ENCODE results near the gene MYO7A. TPM values are rescaled to one million over a fixed set of nuclear protein-coding genes. Genes with fewer than 3 reads are reported as not detected.

The MYO7A gene
- total and polyA plus RNA-seq, 2 donors (not counting 1 experiment from before 2014, with no cell fraction given) = 0.03 to 0.07 TPM

DNA sequence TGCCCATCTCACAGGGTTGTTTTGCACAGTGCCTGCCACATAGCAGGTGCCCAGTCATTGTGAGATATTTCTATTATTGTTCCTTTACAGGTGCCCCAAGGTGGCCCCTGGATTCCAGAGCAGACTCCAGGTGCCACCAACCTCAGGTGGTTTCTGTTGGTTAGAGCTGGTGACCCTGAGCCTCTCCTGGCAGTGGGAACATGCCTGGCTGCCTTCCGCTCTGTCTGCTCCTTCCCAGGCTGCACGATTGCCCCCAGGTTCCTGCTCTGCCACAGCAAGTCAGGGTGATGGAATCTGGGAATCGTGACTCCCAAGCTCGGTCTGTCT, 38.0 kb upstream of the MYO7A start:
- WGBS (ENCODE audit: insufficient coverage) = 93% methylated on average over 4 of the region's 4 CpGs
- H3K4me1 Mint-ChIP-seq = no peaks in the 10 kb centered on the region
- no peak overlapping the region for H3K4me2 ChIP-seq (replicated peaks; ENCODE audit: low read depth, low read length, poor library complexity, severe bottlenecking)
- no peak overlapping the region for H2AFZ ChIP-seq (ENCODE audit: insufficient read depth, low read depth, low read length, poor library complexity, severe bottlenecking)
- no peaks in the 10 kb centered on the region for H3K79me2 ChIP-seq (ENCODE audit: control insufficient read depth, insufficient read depth, low read length)
- intact Hi-C loops (cut with micrococcal nuclease) = no loop called here
- H3K4me3 ChIP-seq (ENCODE audit: control extremely low read depth in 1 of 5, extremely low read depth in 1 of 5, insufficient read depth in 1 of 5, low read depth in 2 of 5, low read length in 4 of 5) = no peak overlapping the region
- no peak overlapping the region for H3K27ac ChIP-seq (ENCODE audit: low read length in 2 of 2)
- no peak overlapping the region for H3K4me3 Mint-ChIP-seq
- CTCF ChIA-PET = interaction anchor here (1.2 to 5.1 kb wide), 8 partner anchors 8 to 368 kb away, joined by 3 to 73 read pairs (median 15); no protein-coding TSS in a partner anchor
- ATAC-seq (ENCODE audit: low read depth) = no peak
- no peaks in the 10 kb centered on the region for H3K4me1 ChIP-seq (ENCODE audit: control insufficient read depth in 2 of 2, insufficient read depth in 2 of 2, low read length in 2 of 2)
- TF ChIP-seq, protein P1, sequence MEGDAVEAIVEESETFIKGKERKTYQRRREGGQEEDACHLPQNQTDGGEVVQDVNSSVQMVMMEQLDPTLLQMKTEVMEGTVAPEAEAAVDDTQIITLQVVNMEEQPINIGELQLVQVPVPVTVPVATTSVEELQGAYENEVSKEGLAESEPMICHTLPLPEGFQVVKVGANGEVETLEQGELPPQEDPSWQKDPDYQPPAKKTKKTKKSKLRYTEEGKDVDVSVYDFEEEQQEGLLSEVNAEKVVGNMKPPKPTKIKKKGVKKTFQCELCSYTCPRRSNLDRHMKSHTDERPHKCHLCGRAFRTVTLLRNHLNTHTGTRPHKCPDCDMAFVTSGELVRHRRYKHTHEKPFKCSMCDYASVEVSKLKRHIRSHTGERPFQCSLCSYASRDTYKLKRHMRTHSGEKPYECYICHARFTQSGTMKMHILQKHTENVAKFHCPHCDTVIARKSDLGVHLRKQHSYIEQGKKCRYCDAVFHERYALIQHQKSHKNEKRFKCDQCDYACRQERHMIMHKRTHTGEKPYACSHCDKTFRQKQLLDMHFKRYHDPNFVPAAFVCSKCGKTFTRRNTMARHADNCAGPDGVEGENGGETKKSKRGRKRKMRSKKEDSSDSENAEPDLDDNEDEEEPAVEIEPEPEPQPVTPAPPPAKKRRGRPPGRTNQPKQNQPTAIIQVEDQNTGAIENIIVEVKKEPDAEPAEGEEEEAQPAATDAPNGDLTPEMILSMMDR (IDR thresholded peaks at IDR 0.05) = no peak
- TF ChIP-seq EZH2 (IDR thresholded peaks at IDR 0.05; ENCODE audit: borderline replicate concordance, insufficient read depth, low read depth, low read length, poor library complexity, severe bottlenecking) = no peak
- POLR2A ChIA-PET = no interaction called here
- no peaks in the 10 kb centered on the region for H3K27me3 Mint-ChIP-seq
- H3K27me3 ChIP-seq (replicated peaks in 1 of 4; ENCODE audit: control extremely low read depth in 1 of 4, control insufficient read depth in 3 of 4, insufficient read depth in 4 of 4, low read length in 3 of 4) = no peaks in the 10 kb centered on the region
- H3K9ac ChIP-seq (ENCODE audit: low read length) = no peak overlapping the region
- no peaks in the 10 kb centered on the region for H3K9me3 ChIP-seq (ENCODE audit: control extremely low read depth in 1 of 3, control insufficient read depth in 2 of 3, insufficient read depth in 1 of 3, low read length in 2 of 3)
- no peaks in the 10 kb centered on the region for H3K9me3 Mint-ChIP-seq (ENCODE audit: insufficient read depth)
- H3K36me3 ChIP-seq (replicated peaks in 1 of 2; ENCODE audit: control extremely low read depth in 1 of 2, control insufficient read depth in 1 of 2, extremely low read depth in 1 of 2, insufficient read depth in 2 of 2, low read length in 1 of 2) = no peaks in the 10 kb centered on the region
- no peak overlapping the region for H3K27ac Mint-ChIP-seq
- DNase-seq = no peak
- H4K20me1 ChIP-seq (ENCODE audit: control insufficient read depth, insufficient read depth, low read length, poor library complexity, severe bottlenecking) = no peaks in the 10 kb centered on the region

DNA sequence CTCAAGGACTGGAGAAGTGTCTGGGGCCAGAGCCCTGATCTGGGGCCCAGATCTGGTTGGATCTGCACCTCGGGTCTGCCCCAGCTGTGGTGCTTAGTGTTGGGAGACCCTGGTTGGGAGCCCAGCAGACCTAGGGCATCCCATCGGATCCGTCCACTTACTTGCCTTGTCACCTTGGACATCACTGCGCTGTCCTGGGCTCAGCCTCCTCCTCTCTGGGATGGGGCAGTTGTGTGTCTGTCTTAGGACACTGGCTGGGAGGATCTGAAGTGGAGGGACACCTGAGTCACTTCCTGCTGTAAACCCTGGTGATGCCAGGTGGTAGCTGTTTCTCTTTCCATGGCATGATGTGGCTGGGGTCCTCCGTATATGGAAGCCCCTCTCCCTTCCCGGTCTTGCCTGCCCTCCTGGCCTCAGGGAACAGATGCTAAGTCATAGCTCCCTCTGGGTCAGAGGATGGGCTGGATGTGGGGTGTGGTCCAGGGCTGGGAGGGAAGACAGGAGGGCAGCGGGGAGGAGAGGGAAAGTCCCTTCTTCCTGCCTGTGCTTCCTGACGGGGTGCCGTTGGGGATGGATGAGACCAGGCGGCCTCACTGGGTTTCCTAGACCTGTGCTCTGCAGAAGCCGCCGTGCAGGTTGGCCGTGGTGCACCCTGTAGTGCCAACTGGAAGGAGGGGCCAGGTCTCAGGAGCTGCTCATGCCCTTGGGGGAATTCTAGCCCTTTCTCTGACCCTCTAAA, 37.5 kb upstream of the MYO7A start:
- H2AFZ ChIP-seq (ENCODE audit: insufficient read depth, low read depth, low read length, poor library complexity, severe bottlenecking) = no peak overlapping the region
- no peaks in the 10 kb centered on the region for H3K27me3 Mint-ChIP-seq
- CTCF ChIA-PET = interaction anchor here (0.7 to 5.1 kb wide), 17 partner anchors 9 to 529 kb away, joined by 3 to 73 read pairs (median 5); partner anchors contain the start of gene OMP
- H3K4me1 ChIP-seq (ENCODE audit: control insufficient read depth in 2 of 2, insufficient read depth in 2 of 2, low read length in 2 of 2) = no peaks in the 10 kb centered on the region
- no peaks in the 10 kb centered on the region for H4K20me1 ChIP-seq (ENCODE audit: control insufficient read depth, insufficient read depth, low read length, poor library complexity, severe bottlenecking)
- no peaks in the 10 kb centered on the region for H3K27me3 ChIP-seq (replicated peaks in 1 of 4; ENCODE audit: control extremely low read depth in 1 of 4, control insufficient read depth in 3 of 4, insufficient read depth in 4 of 4, low read length in 3 of 4)
- no peaks in the 10 kb centered on the region for H3K79me2 ChIP-seq (ENCODE audit: control insufficient read depth, insufficient read depth, low read length)
- TF ChIP-seq, protein P1 (IDR thresholded peaks at IDR 0.05) = no peak
- no peak for TF ChIP-seq EZH2 (IDR thresholded peaks at IDR 0.05; ENCODE audit: borderline replicate concordance, insufficient read depth, low read depth, low read length, poor library complexity, severe bottlenecking)
- no peak overlapping the region for H3K9ac ChIP-seq (ENCODE audit: low read length)
- no peak overlapping the region for H3K27ac ChIP-seq (ENCODE audit: low read length in 2 of 2)
- DNase-seq (no peak), ATAC-seq (ENCODE audit: low read depth) (no peak)
- no peaks in the 10 kb centered on the region for H3K9me3 Mint-ChIP-seq (ENCODE audit: insufficient read depth)
- H3K4me3 Mint-ChIP-seq = no peak overlapping the region
- H3K36me3 ChIP-seq (replicated peaks in 1 of 2; ENCODE audit: control extremely low read depth in 1 of 2, control insufficient read depth in 1 of 2, extremely low read depth in 1 of 2, insufficient read depth in 2 of 2, low read length in 1 of 2) = no peaks in the 10 kb centered on the region
- WGBS (ENCODE audit: insufficient coverage) = 54% methylated on average over 12 of the region's 13 CpGs
- H3K4me3 ChIP-seq (ENCODE audit: control extremely low read depth in 1 of 5, extremely low read depth in 1 of 5, insufficient read depth in 1 of 5, low read depth in 2 of 5, low read length in 4 of 5) = no peak overlapping the region
- POLR2A ChIA-PET = no interaction called here
- H3K4me1 Mint-ChIP-seq = no peaks in the 10 kb centered on the region
- H3K27ac Mint-ChIP-seq = no peak overlapping the region
- no peak overlapping the region for H3K4me2 ChIP-seq (replicated peaks; ENCODE audit: low read depth, low read length, poor library complexity, severe bottlenecking)
- intact Hi-C loops (cut with micrococcal nuclease) = loop anchor here (1.0 kb wide), 3 partner anchors 24 to 170 kb away; partner anchors contain the start of gene CAPN5
- no peaks in the 10 kb centered on the region for H3K9me3 ChIP-seq (ENCODE audit: control extremely low read depth in 1 of 3, control insufficient read depth in 2 of 3, insufficient read depth in 1 of 3, low read length in 2 of 3)
